Endodermal cell (in vitro differentiated cells): Measurements from ENCODE around the gene CASQ2. TPM values are rescaled to one million over a fixed set of nuclear protein-coding genes. Genes with fewer than 3 reads are reported as not detected.

Experiments
- DNase-seq: peaks from one replicate; pipeline ENCODE4 v3.0.0-alpha.2; 2017
- H3K27ac ChIP-seq: 2 replicates; pipeline ENCODE4 v1.5.1; 2013; ENCODE audit warnings: mild to moderate bottlenecking, low read depth, low read length, moderate library complexity
- H3K27me3 ChIP-seq: 2 replicates; pipeline ENCODE4 v1.6.1; 2013; ENCODE audit warnings: mild to moderate bottlenecking, low read length, moderate library complexity; ENCODE audit not compliant: insufficient read depth, control insufficient read depth, poor library complexity, severe bottlenecking
- H3K36me3 ChIP-seq: 2 replicates; pipeline ENCODE4 v1.7.0; 2013; ENCODE audit warnings: mild to moderate bottlenecking, low read length, moderate library complexity; ENCODE audit not compliant: control insufficient read depth, insufficient read depth
- H3K4me1 ChIP-seq: one replicate; pipeline ENCODE4 v1.7.0; 2013; ENCODE audit warnings: low read length; ENCODE audit not compliant: control insufficient read depth, insufficient read depth
- H3K4me3 ChIP-seq: 2 replicates; pipeline ENCODE4 v1.5.1; 2013; ENCODE audit warnings: mild to moderate bottlenecking, low read length, moderate library complexity
- H3K9ac ChIP-seq: 2 replicates; pipeline ENCODE4 v1.6.1; 2013; ENCODE audit warnings: mild to moderate bottlenecking, low read length, moderate library complexity; ENCODE audit not compliant: poor library complexity, severe bottlenecking; ENCODE audit errors: extremely low read depth
- H3K9me3 ChIP-seq: 2 replicates; pipeline ENCODE4 v1.6.1; 2013; ENCODE audit warnings: mild to moderate bottlenecking, low read length, moderate library complexity; ENCODE audit not compliant: control insufficient read depth
- H3K27ac Mint-ChIP-seq: 2 replicates; pipeline ENCODE4 v1.8.0; 2020; ENCODE audit warnings: mixed read lengths
- H3K27me3 Mint-ChIP-seq: 2 replicates; pipeline ENCODE4 v1.8.0; 2021; ENCODE audit warnings: mild to moderate bottlenecking, mixed read lengths; ENCODE audit not compliant: insufficient read depth
- H3K36me3 Mint-ChIP-seq: 2 replicates; pipeline ENCODE4 v1.8.0; 2020; ENCODE audit warnings: low read depth, mixed read lengths
- H3K4me1 Mint-ChIP-seq: 2 replicates; pipeline ENCODE4 v1.8.0; 2020; ENCODE audit warnings: mixed read lengths
- H3K4me3 Mint-ChIP-seq: 2 replicates; pipeline ENCODE4 v1.8.0; 2020; ENCODE audit warnings: mild to moderate bottlenecking, moderate library complexity, mixed read lengths
- H3K9me3 Mint-ChIP-seq: 2 replicates; pipeline ENCODE4 v1.8.0; 2020; ENCODE audit warnings: mild to moderate bottlenecking, mixed read lengths
- CTCF ChIP-seq: fragments of 200-600 bp; sonication (generic); conservative IDR thresholded peaks from 2 replicates; pipeline ENCODE4 v1.5.0; 2021; ENCODE audit warnings: antibody characterized with exemption, mild to moderate bottlenecking
- WGBS, 2 experiments: methylation state at CpG; one replicate each; pipeline versions ENCODE4 v1.1.5 to v1.1.7; 2013; ENCODE audit warnings: missing lambda C conversion rate in 2 of 2, mixed read lengths in 1 of 2; ENCODE audit not compliant: insufficient coverage in 1 of 2, insufficient read length in 1 of 2; 5-methylcytosine and 5-hydroxymethylcytosine counted together
- total RNA-seq, 2 donors: library from RNA; stranded (reverse); fragmentation: NEBNext Ultra II Directional in 1 of 2; extraction: Animal tissue kit (Norgen Biotek cat#: 25700) in 1 of 2; gene quantifications; 2 replicates in 1 of 2; 3 replicates in 1 of 2; pipeline ENCODE4 v1.2.1, GENCODE V29; 2021

Gene CASQ2
- total RNA-seq, 2 donors from 2014 or later: not detected

- peaks cover 2% of the 10 kb centered on the region for H3K27me3 Mint-ChIP-seq
Observed at GRCh38 chr1:115748401-115749150, 19.9 kb downstream of the CASQ2 start.

DNA sequence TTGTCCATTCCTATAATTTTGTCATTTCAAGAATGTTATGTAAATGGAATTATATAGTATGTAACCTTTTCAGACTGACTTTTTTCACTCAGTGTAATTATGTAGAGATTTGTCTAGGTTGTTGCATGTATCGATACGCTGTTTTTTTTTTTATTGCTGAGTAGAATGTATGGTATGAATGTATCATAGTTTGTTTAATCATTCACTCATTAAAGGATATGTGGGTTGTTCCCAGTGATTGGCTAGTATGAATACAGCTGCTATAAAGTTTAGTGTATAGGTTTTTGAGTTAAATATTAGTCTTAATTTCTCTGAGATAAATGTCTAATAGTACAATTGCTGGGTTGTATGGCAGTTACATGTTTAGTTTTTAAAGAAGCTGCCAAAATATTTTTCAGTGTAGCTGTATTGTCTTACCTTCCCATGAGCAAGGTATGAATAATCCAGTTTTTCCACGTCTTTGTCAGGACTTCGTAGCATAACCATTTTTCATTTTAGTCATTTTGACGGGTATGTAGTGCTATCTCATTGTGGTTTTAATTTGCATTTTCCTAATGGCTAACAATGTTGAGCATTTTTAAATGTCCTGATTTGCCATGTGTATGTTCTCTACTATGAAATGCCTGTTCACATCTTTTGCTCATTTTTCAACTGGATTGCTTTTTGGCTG lies 22.4 kb downstream of the CASQ2 start:
- H3K36me3 Mint-ChIP-seq: no peaks in the 10 kb centered on the region
- no peak overlapping the region for H3K4me3 ChIP-seq
- H3K36me3 ChIP-seq: no peaks in the 10 kb centered on the region
- no peak overlapping the region for H3K9ac ChIP-seq
- no peak overlapping the region for H3K4me3 Mint-ChIP-seq
- no peaks in the 10 kb centered on the region for H3K27me3 Mint-ChIP-seq
- H3K9me3 ChIP-seq: no peaks in the 10 kb centered on the region
- H3K4me1 Mint-ChIP-seq: no peaks in the 10 kb centered on the region
- no peak overlapping the region for H3K27ac Mint-ChIP-seq
- no peak for DNase-seq
- H3K9me3 Mint-ChIP-seq: no peaks in the 10 kb centered on the region
- WGBS, 2 experiments: 92 to 94% methylated on average over 5 of the region's 5 CpGs
- H3K27ac ChIP-seq: no peak overlapping the region
- no peaks in the 10 kb centered on the region for H3K4me1 ChIP-seq
- no peak for TF ChIP-seq CTCF
- no peaks in the 10 kb centered on the region for H3K27me3 ChIP-seq

More at GRCh38 chr1:115748401-115749150, 19.9 kb downstream of the CASQ2 start:
- no peaks in the 10 kb centered on the region for H3K36me3 ChIP-seq
- no peaks in the 10 kb centered on the region for H3K9me3 Mint-ChIP-seq
- no peak for TF ChIP-seq CTCF
- no peak overlapping the region for H3K27ac Mint-ChIP-seq
- H3K36me3 Mint-ChIP-seq: no peaks in the 10 kb centered on the region
- H3K9ac ChIP-seq: no peak overlapping the region
- H3K4me3 Mint-ChIP-seq: no peak overlapping the region
- DNase-seq: no peak
- H3K9me3 ChIP-seq: no peaks in the 10 kb centered on the region
- WGBS, 2 experiments: 74 to 100% methylated on average over 2 to 4 of the region's 5 CpGs
- H3K4me3 ChIP-seq: no peak overlapping the region
- no peaks in the 10 kb centered on the region for H3K27me3 ChIP-seq
- H3K4me1 Mint-ChIP-seq: no peaks in the 10 kb centered on the region
- no peaks in the 10 kb centered on the region for H3K4me1 ChIP-seq
- no peak overlapping the region for H3K27ac ChIP-seq

GRCh38 chr1:115744646-115745275 lies 23.8 kb downstream of the CASQ2 start:
- 92 to 100% methylated on average over 1 to 3 of the region's 3 CpGs for WGBS, 2 experiments
- no peaks in the 10 kb centered on the region for H3K9me3 Mint-ChIP-seq
- no peak for DNase-seq
- H3K36me3 Mint-ChIP-seq: no peaks in the 10 kb centered on the region
- no peak for TF ChIP-seq CTCF
- H3K4me1 Mint-ChIP-seq: no peaks in the 10 kb centered on the region
- H3K9me3 ChIP-seq: no peaks in the 10 kb centered on the region
- no peaks in the 10 kb centered on the region for H3K27me3 ChIP-seq
- H3K9ac ChIP-seq: no peak overlapping the region
- no peak overlapping the region for H3K27ac Mint-ChIP-seq
- H3K4me3 Mint-ChIP-seq: no peak overlapping the region
- no peaks in the 10 kb centered on the region for H3K27me3 Mint-ChIP-seq
- H3K4me1 ChIP-seq: no peaks in the 10 kb centered on the region
- no peak overlapping the region for H3K4me3 ChIP-seq
- H3K36me3 ChIP-seq: no peaks in the 10 kb centered on the region
- no peak overlapping the region for H3K27ac ChIP-seq
